22Rv1 (cell line): Measurements from ENCODE around the gene ENDOV.
"Not testable (repeated sequence)": the region's sequence is repeated elsewhere in the genome, so short reads cannot be mapped to it uniquely, and the experiment has no call there.

Source experiments
- H3K27ac ChIP-seq: fragments of 450-650 bp; 2 replicates; pipeline ENCODE4 v1.5.1; 2017
- CTCF ChIP-seq: fragments of 450-650 bp; IDR thresholded peaks from 2 replicates; pipeline ENCODE4 v1.5.1; 2017; ENCODE audit warnings: mild to moderate bottlenecking
- ZFX ChIP-seq: fragments of 450-650 bp; IDR thresholded peaks from 2 replicates; pipeline ENCODE4 v1.6.1; 2017; ENCODE audit warnings: antibody characterized with exemption, borderline replicate concordance

Gene ENDOV

GRCh38 chr17:80408872-80409271 is 6.1 kb upstream of the ENDOV start:
- no peak overlapping the region for H3K27ac ChIP-seq
- TF ChIP-seq ZFX, result no peak
- TF ChIP-seq CTCF, result no peak

DNA sequence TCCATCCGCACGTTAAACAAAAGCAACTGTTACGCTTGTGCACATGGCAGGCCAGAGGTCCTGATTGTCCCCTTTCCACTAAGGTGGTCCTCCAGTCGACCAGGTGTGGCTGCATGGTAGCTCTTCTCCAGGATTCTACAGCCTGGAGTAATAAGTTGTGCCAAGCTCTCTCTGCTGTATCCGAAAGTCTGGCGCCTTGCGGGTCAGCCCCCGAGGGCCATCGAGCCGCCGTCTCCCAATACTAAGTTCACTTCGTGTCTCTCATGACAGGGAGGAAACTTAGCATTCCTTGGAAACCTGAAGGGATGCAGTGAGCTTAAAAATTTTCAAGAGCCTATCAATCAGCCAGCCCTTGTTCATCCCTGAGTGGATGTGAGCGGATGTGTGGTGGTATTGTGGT is 5.3 kb upstream of the ENDOV start:
- TF ChIP-seq CTCF (no peak), ZFX (no peak)
- no peak overlapping the region for H3K27ac ChIP-seq

GRCh38 chr17:80410441-80411087 is 4.4 kb upstream of the ENDOV start:
- not testable (repeated sequence) for H3K27ac ChIP-seq

- TF ChIP-seq ZFX, result no peak
- no peak for TF ChIP-seq CTCF
- no peak overlapping the region for H3K27ac ChIP-seq
Measured at GRCh38 chr17:80413771-80414507, 1.0 kb upstream of the ENDOV start.

DNA sequence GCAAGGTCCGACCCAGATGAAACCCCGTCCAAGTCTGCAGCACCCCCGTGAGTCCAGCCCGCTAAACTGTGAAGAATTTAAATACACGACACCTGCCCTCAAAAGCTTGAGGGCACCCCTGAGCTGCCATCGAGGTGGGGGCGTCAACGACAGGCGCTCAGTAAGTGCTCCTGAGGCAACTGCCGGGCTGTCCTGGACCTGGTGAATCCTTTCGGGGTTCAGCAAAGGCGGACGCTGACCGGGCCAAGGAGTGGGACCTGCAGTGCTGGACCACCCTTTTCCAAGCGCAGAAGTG is 512 bp upstream of the ENDOV start:
- peak overlapping the region; percentile 82; the same call in 1 of the 2 replicates for H3K27ac ChIP-seq
- TF ChIP-seq CTCF (no peak), ZFX (no peak)

- no peak for TF ChIP-seq CTCF
- no peak for TF ChIP-seq ZFX
- H3K27ac ChIP-seq, result peak overlapping the region; percentile 82
Measured at GRCh38 chr17:80415626-80416137, 715 bp downstream of the ENDOV start.

GRCh38 chr17:80416260-80416939 is 1.4 kb downstream of the ENDOV start:
- no peak overlapping the region for H3K27ac ChIP-seq
- TF ChIP-seq ZFX (no peak), CTCF (no peak)
